Ectodermal cell (in vitro differentiated cells): Measurements from ENCODE around the gene DEFB123. TPM values are rescaled to one million over a fixed set of nuclear protein-coding genes. Genes with fewer than 3 reads are reported as not detected.

ENCODE experiments used
- H3K27ac ChIP-seq: 2 replicates; pipeline ENCODE4 v1.7.0; 2013; ENCODE audit warnings: mild to moderate bottlenecking, low read depth, low read length; ENCODE audit not compliant: insufficient read depth, poor library complexity, severe bottlenecking
- H3K27me3 ChIP-seq: 2 replicates; pipeline ENCODE4 v1.7.0; 2013; ENCODE audit warnings: mild to moderate bottlenecking, low read length; ENCODE audit not compliant: insufficient read depth, control insufficient read depth, poor library complexity, severe bottlenecking
- H3K36me3 ChIP-seq: one replicate; pipeline ENCODE4 v1.7.0; 2013; ENCODE audit warnings: low read length; ENCODE audit not compliant: control insufficient read depth, insufficient read depth
- H3K4me1 ChIP-seq: one replicate; pipeline ENCODE4 v1.7.0; 2013; ENCODE audit warnings: low read length; ENCODE audit not compliant: control insufficient read depth, insufficient read depth
- H3K4me3 ChIP-seq: 2 replicates; pipeline ENCODE4 v1.7.0; 2013; ENCODE audit warnings: low read depth, low read length, control low read depth; ENCODE audit not compliant: insufficient read depth
- H3K9me3 ChIP-seq: 2 replicates; pipeline ENCODE4 v1.7.0; 2013; ENCODE audit warnings: mild to moderate bottlenecking, low read length, moderate library complexity; ENCODE audit not compliant: control insufficient read depth
- WGBS, 2 experiments: methylation state at CpG; one replicate each; pipeline ENCODE4 v1.1.7; 2013; ENCODE audit warnings: missing lambda C conversion rate in 2 of 2; 5-methylcytosine and 5-hydroxymethylcytosine counted together
- polyA plus RNA-seq, 4 experiments: library from polyadenylated mRNA; stranded (reverse); fragments of 50-300 nt; gene quantifications; one replicate each; pipeline ENCODE4 v1.2.3, GENCODE V29; 2013

DEFB123 gene, protein sequence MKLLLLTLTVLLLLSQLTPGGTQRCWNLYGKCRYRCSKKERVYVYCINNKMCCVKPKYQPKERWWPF
- not detected for polyA plus RNA-seq (2013, experiment 1 of 4)
- polyA plus RNA-seq (2013, experiment 2 of 4), result not detected
- not detected for polyA plus RNA-seq (2013, experiment 3 of 4)
- polyA plus RNA-seq (2013, experiment 4 of 4), result not detected

DNA sequence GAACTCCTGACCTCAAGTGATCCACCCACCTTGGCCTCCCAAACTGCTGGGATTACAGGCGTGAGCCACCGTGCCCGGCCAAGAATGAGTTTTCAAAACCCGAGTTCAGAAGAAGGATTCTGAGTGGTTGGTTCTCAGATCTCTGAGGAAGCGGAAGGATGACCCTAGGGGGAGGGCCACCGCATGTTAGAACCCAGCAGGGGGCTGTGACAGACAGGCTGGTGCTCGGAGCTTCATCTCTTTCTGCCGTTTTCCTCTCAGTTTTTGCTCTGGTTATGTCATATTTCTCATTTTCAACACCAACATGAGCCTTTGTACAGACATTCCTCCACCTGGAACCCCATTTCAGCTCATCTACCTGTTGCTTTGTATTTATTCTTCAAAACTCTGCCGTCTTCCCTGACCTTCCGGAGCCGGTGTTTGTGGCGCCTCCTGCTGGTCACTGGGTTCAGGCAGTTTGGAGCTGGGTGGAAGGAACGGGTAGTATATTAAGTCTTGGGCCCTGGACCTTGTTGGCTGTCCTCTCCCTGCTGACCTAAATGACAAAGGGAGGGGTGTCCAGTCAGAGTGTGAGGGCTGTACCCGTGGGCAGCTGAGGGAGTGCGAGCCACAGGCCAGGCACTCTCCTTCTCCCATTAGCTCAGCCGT lies at the start of gene DEFB123:
TSS of gene DEFB123 (plus strand) at position 621 of the 648 bp plus-strand sequence. CDS start 67 bp downstream, outside the sequence.
- Histone ChIP-seq H3K4me1 (no peaks in the 10 kb centered on the region), H3K36me3 (no peaks in the 10 kb centered on the region), H3K27me3 (no peaks in the 10 kb centered on the region), H3K9me3 (peaks cover 7% of the 10 kb centered on the region), H3K4me3 (no peak within 1 kb of the TSS), H3K27ac (no peak within 1 kb of the TSS)
- 81 to 83% methylated on average over 16 of the region's 16 CpGs for whole genome bisulfite sequencing, 2 experiments

DNA sequence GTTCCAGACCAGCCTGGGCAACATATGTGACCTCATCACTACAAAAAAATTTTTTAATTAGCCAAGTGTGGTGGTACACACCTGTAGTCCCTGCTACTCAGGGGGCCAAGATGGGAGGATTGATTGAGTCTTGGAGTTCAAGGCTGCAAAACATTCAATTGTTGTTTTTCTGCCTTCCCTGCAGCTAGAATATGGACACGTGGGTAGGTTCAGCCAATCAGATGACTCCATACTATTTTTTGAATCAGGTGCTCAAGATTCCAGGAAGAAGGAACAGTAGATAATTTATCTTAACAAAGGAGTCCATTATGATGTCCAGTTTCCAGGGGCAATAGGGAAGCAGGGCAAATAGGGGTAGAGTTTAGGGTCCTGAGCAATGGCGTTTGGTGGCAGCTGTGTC lies 47.6 kb upstream of the DEFB123 start:
- 45 to 55% methylated on average over 2 of the region's 2 CpGs for WGBS, 2 experiments
- Histone ChIP-seq H3K9me3 (peaks cover 4% of the 10 kb centered on the region), H3K4me3 (no peak overlapping the region), H3K27ac (no peak overlapping the region), H3K27me3 (no peaks in the 10 kb centered on the region), H3K36me3 (no peaks in the 10 kb centered on the region), H3K4me1 (no peaks in the 10 kb centered on the region)

DNA sequence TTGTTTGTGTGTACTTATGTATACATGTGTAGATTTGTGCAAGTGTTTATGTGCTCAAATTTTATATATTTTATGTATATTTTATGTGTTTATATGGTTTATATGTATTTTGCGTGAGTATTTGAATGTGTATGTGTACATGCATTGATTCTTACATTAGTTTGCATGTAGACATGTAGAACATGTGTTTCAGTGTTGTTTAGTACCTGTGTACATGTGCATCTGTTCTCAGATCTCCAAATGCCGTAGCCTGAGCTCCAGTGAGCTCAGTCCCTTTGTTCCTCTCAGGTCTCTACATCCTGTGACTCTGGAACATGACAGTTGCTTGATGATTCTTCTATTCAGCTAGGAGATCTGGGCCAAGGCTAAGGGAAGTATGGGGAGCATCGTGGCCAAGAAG lies 45.5 kb upstream of the DEFB123 start:
- no peak overlapping the region for H3K27ac ChIP-seq
- H3K4me3 ChIP-seq, result no peak overlapping the region
- peaks cover 6% of the 10 kb centered on the region for H3K9me3 ChIP-seq
- no peaks in the 10 kb centered on the region for H3K4me1 ChIP-seq
- H3K36me3 ChIP-seq, result no peaks in the 10 kb centered on the region
- H3K27me3 ChIP-seq, result no peaks in the 10 kb centered on the region
- 35 to 40% methylated on average over 3 of the region's 3 CpGs for WGBS, 2 experiments

DNA sequence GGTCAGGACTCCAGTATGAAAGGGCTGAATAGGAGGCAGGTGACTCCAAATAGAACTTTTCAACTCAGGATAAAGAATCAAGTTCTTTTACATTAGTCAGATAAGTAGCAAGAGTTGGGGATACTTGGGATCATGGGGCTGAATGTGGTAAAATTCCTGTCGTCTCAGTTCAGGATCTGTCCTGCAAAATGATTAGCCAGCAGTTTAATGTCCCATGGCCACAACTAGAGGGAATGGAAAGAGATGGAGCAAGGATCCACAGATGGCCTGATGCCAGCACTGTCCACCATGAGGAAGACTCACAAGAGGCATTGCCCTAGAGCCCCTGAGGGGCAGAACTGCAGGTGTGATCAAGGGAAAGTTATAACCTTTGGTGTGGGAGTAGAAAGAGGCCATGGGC lies 36.5 kb upstream of the DEFB123 start:
- H3K36me3 ChIP-seq, result no peaks in the 10 kb centered on the region
- no peaks in the 10 kb centered on the region for H3K4me1 ChIP-seq
- no peak overlapping the region for H3K27ac ChIP-seq
- H3K9me3 ChIP-seq, result peaks cover 22% of the 10 kb centered on the region
- H3K27me3 ChIP-seq, result no peaks in the 10 kb centered on the region
- WGBS, 2 experiments, result 64 to 69% methylated on average over 1 of the region's 1 CpG
- H3K4me3 ChIP-seq, result no peak overlapping the region

DNA sequence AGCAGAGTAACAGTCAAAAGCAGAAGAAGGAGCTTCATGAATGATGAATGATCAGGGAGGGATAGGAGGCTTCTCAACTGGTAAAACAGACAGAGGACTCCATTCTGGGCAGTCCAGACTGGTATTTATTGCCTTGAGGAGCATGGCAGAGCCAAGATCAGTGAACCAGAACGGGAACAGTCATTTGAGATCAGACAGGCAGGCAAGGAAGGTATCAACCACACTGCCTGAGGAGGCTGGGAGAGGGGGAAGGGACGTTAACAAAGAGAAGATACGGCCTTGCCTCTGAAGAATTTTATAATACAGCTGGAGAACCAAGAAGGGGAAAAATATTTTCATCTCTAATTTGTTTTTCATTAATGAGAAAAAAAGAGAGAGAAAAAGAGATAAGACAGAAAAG lies 34.3 kb upstream of the DEFB123 start, which contains the start of gene DEFB121:
TSS of gene DEFB121 (minus strand) at position 101 of the 400 bp plus-strand sequence. CDS start at position 38, 63 bp downstream.
- H3K9me3 ChIP-seq, result peaks cover 22% of the 10 kb centered on the region
- WGBS, 2 experiments, result 45 to 50% methylated on average over 3 of the region's 3 CpGs

DNA sequence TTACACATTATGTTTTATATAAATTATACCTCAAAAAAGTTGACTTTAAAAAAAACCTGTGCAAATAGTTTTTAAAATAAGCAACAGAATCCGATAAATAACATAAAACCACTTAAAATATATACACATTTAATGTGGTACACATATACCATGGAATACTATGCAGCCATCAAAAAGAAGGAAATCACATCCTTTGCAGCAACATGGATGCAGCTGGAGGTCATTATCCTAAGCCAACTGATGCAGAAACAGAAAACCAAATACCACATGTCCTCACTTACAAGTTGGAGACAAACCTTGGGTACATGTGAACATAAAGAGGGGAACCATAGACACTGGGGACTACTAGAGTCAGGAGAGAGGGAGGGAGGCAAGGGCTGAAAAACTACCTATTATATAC lies 30.4 kb upstream of the DEFB123 start:
- H3K27ac ChIP-seq, result no peak overlapping the region
- 100% methylated on average over 1 of the region's 1 CpG; no CpG with 5 or more reads in 1 of the 2 experiments for WGBS, 2 experiments
- no peaks in the 10 kb centered on the region for H3K36me3 ChIP-seq
- no peaks in the 10 kb centered on the region for H3K4me1 ChIP-seq
- peaks cover 11% of the 10 kb centered on the region for H3K9me3 ChIP-seq
- no peak overlapping the region for H3K4me3 ChIP-seq
- H3K27me3 ChIP-seq, result no peaks in the 10 kb centered on the region

More for the DNA sequence above, 34.3 kb upstream of the DEFB123 start, which contains the start of gene DEFB121:
- H3K36me3 ChIP-seq, result no peaks in the 10 kb centered on the region
- no peak within 1 kb of the TSS for H3K4me3 ChIP-seq
- no peak within 1 kb of the TSS for H3K27ac ChIP-seq
- H3K27me3 ChIP-seq, result no peaks in the 10 kb centered on the region
- H3K4me1 ChIP-seq, result no peaks in the 10 kb centered on the region

DNA sequence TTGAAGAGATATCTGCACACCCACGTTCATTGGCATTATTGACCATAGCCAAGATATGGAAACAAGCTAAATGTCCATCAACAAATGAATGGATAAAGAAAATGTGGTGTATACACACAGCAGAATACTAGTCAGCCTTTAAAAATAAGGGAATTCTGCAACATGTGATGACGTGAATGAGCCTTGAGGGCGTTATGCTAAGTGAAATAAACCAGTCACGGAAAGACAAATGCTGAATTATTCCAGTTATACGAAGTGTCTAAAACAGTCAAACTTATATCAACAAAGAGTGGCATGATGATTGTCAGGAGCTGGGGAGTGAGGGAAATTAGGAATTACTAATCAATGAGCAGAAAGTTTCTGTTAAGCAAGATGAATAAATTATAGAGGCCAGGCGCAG lies 26.1 kb upstream of the DEFB123 start:
- Histone ChIP-seq H3K9me3 (peaks cover 11% of the 10 kb centered on the region), H3K27me3 (no peaks in the 10 kb centered on the region), H3K4me1 (no peaks in the 10 kb centered on the region), H3K36me3 (no peaks in the 10 kb centered on the region), H3K4me3 (no peak overlapping the region), H3K27ac (no peak overlapping the region)
- WGBS, 2 experiments, result 65 to 73% methylated on average over 6 of the region's 6 CpGs

DNA sequence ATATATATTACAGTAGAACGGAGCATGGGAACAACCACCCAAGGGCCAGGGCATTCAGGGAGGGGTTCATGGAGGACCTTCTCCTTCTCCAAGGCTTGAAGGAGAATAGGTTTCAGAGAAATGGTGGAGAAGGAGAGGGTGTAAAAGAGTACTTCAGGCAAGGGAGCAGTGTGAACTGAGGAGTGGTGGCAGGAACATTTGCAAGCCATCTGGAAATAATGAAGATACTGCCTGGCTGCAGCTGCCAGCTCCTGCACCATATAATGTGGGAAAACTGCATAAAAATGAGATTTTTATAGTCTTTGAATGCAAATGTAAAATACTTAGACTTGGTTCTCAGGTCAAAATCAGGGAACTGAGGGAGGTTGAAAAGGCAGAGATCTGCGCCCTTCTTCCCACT lies 24.8 kb upstream of the DEFB123 start:
- Histone ChIP-seq H3K4me3 (no peak overlapping the region), H3K9me3 (peaks cover 16% of the 10 kb centered on the region), H3K36me3 (no peaks in the 10 kb centered on the region), H3K27ac (no peak overlapping the region), H3K27me3 (no peaks in the 10 kb centered on the region), H3K4me1 (no peaks in the 10 kb centered on the region)
- 90 to 92% methylated on average over 2 of the region's 2 CpGs for WGBS, 2 experiments

DNA sequence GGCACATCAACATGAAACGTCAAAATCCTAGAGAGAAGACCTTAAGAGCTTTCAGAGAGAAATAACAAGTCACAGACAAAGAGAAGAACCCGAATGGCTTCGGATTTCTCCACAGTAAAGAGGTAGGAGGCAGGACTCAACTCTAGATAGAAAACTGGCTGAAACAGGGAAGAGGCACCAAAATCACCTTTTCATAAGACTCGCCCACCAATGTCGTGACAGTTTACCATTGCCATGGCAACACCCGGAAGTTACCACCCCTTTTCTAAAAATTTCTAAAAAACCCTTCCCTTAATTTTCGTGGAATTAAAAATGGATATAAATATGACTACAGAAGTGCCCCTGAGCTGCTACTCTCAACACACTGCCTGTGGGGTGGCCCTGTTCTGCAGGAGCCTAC lies 22.1 kb upstream of the DEFB123 start:
- H3K27me3 ChIP-seq, result no peaks in the 10 kb centered on the region
- WGBS, 2 experiments, result 68 to 84% methylated on average over 6 to 7 of the region's 7 CpGs
- H3K4me3 ChIP-seq, result no peak overlapping the region
- H3K9me3 ChIP-seq, result peaks cover 16% of the 10 kb centered on the region
- no peaks in the 10 kb centered on the region for H3K4me1 ChIP-seq
- H3K36me3 ChIP-seq, result no peaks in the 10 kb centered on the region
- no peak overlapping the region for H3K27ac ChIP-seq

DNA sequence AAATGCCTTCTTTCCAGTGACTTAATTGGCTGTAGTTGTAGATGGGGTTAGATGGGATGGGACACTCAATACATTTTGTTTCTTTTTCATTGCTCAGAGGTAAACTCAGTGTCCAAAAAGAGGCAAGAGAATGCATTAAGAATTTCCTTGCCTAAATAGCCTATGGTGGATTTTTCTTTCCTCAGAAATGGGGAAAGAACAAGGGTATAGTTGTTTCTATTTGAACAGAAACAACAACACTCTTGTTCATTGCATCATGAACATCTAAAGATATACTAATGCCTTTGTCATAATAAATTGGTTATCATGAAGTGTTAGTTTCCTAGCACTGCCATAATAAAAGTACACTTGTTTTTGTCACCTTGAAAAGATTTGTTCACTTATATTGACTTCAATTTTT lies 14.6 kb upstream of the DEFB123 start:
- Histone ChIP-seq H3K27ac (no peak overlapping the region), H3K9me3 (peaks cover 7% of the 10 kb centered on the region), H3K4me1 (no peaks in the 10 kb centered on the region), H3K27me3 (no peaks in the 10 kb centered on the region), H3K36me3 (no peaks in the 10 kb centered on the region), H3K4me3 (no peak overlapping the region)
